KOPT-K1 (cell line): ENCODE measurements around the gene USP14.

Experiments used
- H3K27ac ChIP-seq: fragments of 200-600 bp; sonication (generic); 2 replicates; pipeline ENCODE4 v1.5.1; 2016; ENCODE audit warnings: antibody characterized with exemption, mild to moderate bottlenecking, low read depth, low read length; ENCODE audit not compliant: poor library complexity, severe bottlenecking
- H3K36me3 ChIP-seq: fragments of 200-600 bp; sonication (generic); 2 replicates; pipeline ENCODE4 v1.5.1; 2017; ENCODE audit warnings: antibody characterized with exemption, mild to moderate bottlenecking, low read length, moderate library complexity; ENCODE audit not compliant: insufficient read depth
- H3K9me3 ChIP-seq: fragments of 200-600 bp; sonication (generic); 2 replicates; pipeline ENCODE4 v1.5.1; 2017; ENCODE audit warnings: antibody characterized with exemption, low read length, mild to moderate bottlenecking; ENCODE audit not compliant: insufficient read depth, poor library complexity, severe bottlenecking

Gene USP14

GRCh38 chr18:199214-199613 is 40.9 kb downstream of the USP14 start:
- Histone ChIP-seq H3K27ac (no peak overlapping the region), H3K36me3 (peaks cover 96% of the 10 kb centered on the region)

GRCh38 chr18:199768-200167 is 41.4 kb downstream of the USP14 start:
- H3K36me3 ChIP-seq: peaks cover 96% of the 10 kb centered on the region
- H3K9me3 ChIP-seq: no peaks in the 10 kb centered on the region
- no peak overlapping the region for H3K27ac ChIP-seq

More at GRCh38 chr18:199214-199613, 40.9 kb downstream of the USP14 start:
- no peaks in the 10 kb centered on the region for H3K9me3 ChIP-seq

GRCh38 chr18:210075-210474 is 51.7 kb downstream of the USP14 start:
- no peaks in the 10 kb centered on the region for H3K9me3 ChIP-seq
- peaks cover 99% of the 10 kb centered on the region for H3K36me3 ChIP-seq
- no peak overlapping the region for H3K27ac ChIP-seq

- H3K36me3 ChIP-seq: peaks cover 99% of the 10 kb centered on the region
- H3K9me3 ChIP-seq: no peaks in the 10 kb centered on the region
Measured at GRCh38 chr18:210733-211132, 52.4 kb downstream of the USP14 start.

GRCh38 chr18:211582-211981 is 53.2 kb downstream of the USP14 start:
- Histone ChIP-seq H3K9me3 (no peaks in the 10 kb centered on the region), H3K36me3 (peaks cover 99% of the 10 kb centered on the region), H3K27ac (no peak overlapping the region)

More at GRCh38 chr18:210733-211132, 52.4 kb downstream of the USP14 start:
- H3K27ac ChIP-seq: no peak overlapping the region

- Histone ChIP-seq H3K9me3 (no peaks in the 10 kb centered on the region), H3K27ac (no peak overlapping the region), H3K36me3 (peaks cover 99% of the 10 kb centered on the region)
Measured at GRCh38 chr18:212780-213179, 54.4 kb downstream of the USP14 start.

- H3K9me3 ChIP-seq: no peaks in the 10 kb centered on the region
- H3K36me3 ChIP-seq: peaks cover 100% of the 10 kb centered on the region
- no peak overlapping the region for H3K27ac ChIP-seq
Measured at GRCh38 chr18:213505-213904, 55.1 kb downstream of the USP14 start.

- no peaks in the 10 kb centered on the region for H3K9me3 ChIP-seq
- H3K36me3 ChIP-seq: peaks cover 100% of the 10 kb centered on the region
- no peak overlapping the region for H3K27ac ChIP-seq
Measured at GRCh38 chr18:213966-214365, 55.6 kb downstream of the USP14 start.

GRCh38 chr18:215448-216010 is 57.2 kb downstream of the USP14 start:
- Histone ChIP-seq H3K36me3 (peaks cover 92% of the 10 kb centered on the region), H3K27ac (no peak overlapping the region), H3K9me3 (no peaks in the 10 kb centered on the region)

GRCh38 chr18:217532-218336 is 59.4 kb downstream of the USP14 start:
- Histone ChIP-seq H3K36me3 (peaks cover 88% of the 10 kb centered on the region), H3K27ac (no peak overlapping the region), H3K9me3 (no peaks in the 10 kb centered on the region)

GRCh38 chr18:220708-221107 is 62.4 kb downstream of the USP14 start:
- Histone ChIP-seq H3K36me3 (peaks cover 88% of the 10 kb centered on the region), H3K9me3 (no peaks in the 10 kb centered on the region), H3K27ac (no peak overlapping the region)

- H3K27ac ChIP-seq: no peak overlapping the region
- no peaks in the 10 kb centered on the region for H3K9me3 ChIP-seq
- H3K36me3 ChIP-seq: peaks cover 86% of the 10 kb centered on the region
Measured at GRCh38 chr18:225745-226144, 67.4 kb downstream of the USP14 start.

GRCh38 chr18:227374-227773 is 69.0 kb downstream of the USP14 start:
- no peaks in the 10 kb centered on the region for H3K9me3 ChIP-seq
- peaks cover 80% of the 10 kb centered on the region for H3K36me3 ChIP-seq
- no peak overlapping the region for H3K27ac ChIP-seq

- no peaks in the 10 kb centered on the region for H3K9me3 ChIP-seq
- peaks cover 78% of the 10 kb centered on the region for H3K36me3 ChIP-seq
- H3K27ac ChIP-seq: no peak overlapping the region
Measured at GRCh38 chr18:227902-228301, 69.5 kb downstream of the USP14 start.

- Histone ChIP-seq H3K27ac (no peak overlapping the region), H3K36me3 (peaks cover 71% of the 10 kb centered on the region), H3K9me3 (no peaks in the 10 kb centered on the region)
Measured at GRCh38 chr18:228586-228985, 70.2 kb downstream of the USP14 start.

- no peaks in the 10 kb centered on the region for H3K9me3 ChIP-seq
- H3K27ac ChIP-seq: no peak overlapping the region
- H3K36me3 ChIP-seq: peaks cover 43% of the 10 kb centered on the region
Measured at GRCh38 chr18:231563-231962, 73.2 kb downstream of the USP14 start.
